ENCODE measurements around the gene TBL1X.

TBL1X gene

GRCh38 chrX:9493936-9494335, 29.1 kb downstream of the TBL1X start:
- CTCF ChIA-PET, result no interaction called here
- no peak for TF ChIP-seq CTCF (IDR thresholded peaks at IDR 0.05; ENCODE audit: control extremely low read depth, extremely low read depth, low read depth, missing control alignments)
- no peak for DNase-seq (ENCODE audit: extremely low spot score)
- POLR2A ChIA-PET, result no interaction called here

- no peak for TF ChIP-seq CTCF (IDR thresholded peaks at IDR 0.05; ENCODE audit: control extremely low read depth, extremely low read depth, low read depth, missing control alignments)
- DNase-seq (ENCODE audit: extremely low spot score), result no peak
- CTCF ChIA-PET, result interaction anchor here (0.9 kb wide), 1 partner anchor 13 kb away, joined by 3 read pairs; no protein-coding TSS in a partner anchor
- POLR2A ChIA-PET, result no interaction called here
Measured at GRCh38 chrX:9494771-9495170, 29.9 kb downstream of the TBL1X start.

GRCh38 chrX:9495496-9495895, 30.6 kb downstream of the TBL1X start:
- ChIA-PET POLR2A (no interaction called here), CTCF (interaction anchor here (0.9 kb wide), 1 partner anchor 14 kb away, joined by 3 read pairs; no protein-coding TSS in a partner anchor)
- no peak for DNase-seq (ENCODE audit: extremely low spot score)
- TF ChIP-seq CTCF (IDR thresholded peaks at IDR 0.05; ENCODE audit: control extremely low read depth, extremely low read depth, low read depth, missing control alignments), result no peak

GRCh38 chrX:9498236-9498635, 33.4 kb downstream of the TBL1X start:
- DNase-seq (ENCODE audit: extremely low spot score), result no peak
- no peak for TF ChIP-seq CTCF (IDR thresholded peaks at IDR 0.05; ENCODE audit: control extremely low read depth, extremely low read depth, low read depth, missing control alignments)
- CTCF ChIA-PET, result no interaction called here
- POLR2A ChIA-PET, result no interaction called here

GRCh38 chrX:9500584-9500983, 35.7 kb downstream of the TBL1X start:
- no peak for TF ChIP-seq CTCF (IDR thresholded peaks at IDR 0.05; ENCODE audit: control extremely low read depth, extremely low read depth, low read depth, missing control alignments)
- ChIA-PET POLR2A (no interaction called here), CTCF (interaction anchor here (0.7 kb wide), 1 partner anchor 682 kb away, joined by 3 read pairs; no protein-coding TSS in a partner anchor)
- DNase-seq (ENCODE audit: extremely low spot score), result no peak

GRCh38 chrX:9501362-9501761, 36.5 kb downstream of the TBL1X start:
- ChIA-PET POLR2A (no interaction called here), CTCF (interaction anchor here (0.7 kb wide), 1 partner anchor 682 kb away, joined by 3 read pairs; no protein-coding TSS in a partner anchor)
- no peak for TF ChIP-seq CTCF (IDR thresholded peaks at IDR 0.05; ENCODE audit: control extremely low read depth, extremely low read depth, low read depth, missing control alignments)
- no peak for DNase-seq (ENCODE audit: extremely low spot score)

- CTCF ChIA-PET, result no interaction called here
- POLR2A ChIA-PET, result no interaction called here
- no peak for DNase-seq (ENCODE audit: extremely low spot score)
- no peak for TF ChIP-seq CTCF (IDR thresholded peaks at IDR 0.05; ENCODE audit: control extremely low read depth, extremely low read depth, low read depth, missing control alignments)
Measured at GRCh38 chrX:9503261-9503660, 38.4 kb downstream of the TBL1X start.

Data from GM10248 (cell line).